Measurements from ENCODE around the gene PLAAT2. TPM values are rescaled to one million over a fixed set of nuclear protein-coding genes. Genes with fewer than 3 reads are reported as not detected.
"Not testable (repeated sequence)": the region's sequence is repeated elsewhere in the genome, so short reads cannot be mapped to it uniquely, and the experiment has no call there.

PLAAT2 gene
- total RNA-seq, 2 experiments from 2014 or later: 0.73 to 1.3 TPM

GRCh38 chr11:63551091-63551888 lies 11.9 kb downstream of the PLAAT2 start:
- ATAC-seq: peak; percentile 21
- H3K36me3 Mint-ChIP-seq: peaks cover 13% of the 10 kb centered on the region
- no peaks in the 10 kb centered on the region for H3K9me3 Mint-ChIP-seq (ENCODE audit: low read depth)
- H3K4me1 Mint-ChIP-seq: peaks cover 51% of the 10 kb centered on the region
- no peaks in the 10 kb centered on the region for H3K27me3 Mint-ChIP-seq
- CTCF ChIA-PET: interaction anchor here (0.9 to 4.3 kb wide), 15 partner anchors 8 to 286 kb away, joined by 3 to 46 read pairs (median 5); partner anchors contain the start of genes ATL3, PLAAT2 and PLAAT4
- peak; percentile 67 for DNase-seq
- H3K27ac Mint-ChIP-seq: peak overlapping the region; percentile 88
- peak overlapping the region; percentile 65 for H3K4me3 Mint-ChIP-seq

GRCh38 chr11:63550156-63550700 lies 13.0 kb downstream of the PLAAT2 start:
- DNase-seq; ATAC-seq; H3K4me3 Mint-ChIP-seq; H3K9me3 Mint-ChIP-seq (ENCODE audit: low read depth); H3K27me3 Mint-ChIP-seq; H3K27ac Mint-ChIP-seq: not testable (repeated sequence)
- CTCF ChIA-PET: interaction anchor here (1.7 kb wide), 1 partner anchor 17 kb away, joined by 4 read pairs; no protein-coding TSS in a partner anchor
- H3K4me1 Mint-ChIP-seq: peaks cover 46% of the 10 kb centered on the region
- H3K36me3 Mint-ChIP-seq: peaks cover 18% of the 10 kb centered on the region

- H3K4me3 Mint-ChIP-seq: no peak overlapping the region
- no peak overlapping the region for H3K27ac Mint-ChIP-seq
- H3K4me1 Mint-ChIP-seq: peaks cover 41% of the 10 kb centered on the region
- CTCF ChIA-PET: interaction anchor here (0.9 kb wide), 1 partner anchor 12 kb away, joined by 3 read pairs; no protein-coding TSS in a partner anchor
- H3K27me3 Mint-ChIP-seq: no peaks in the 10 kb centered on the region
- no peaks in the 10 kb centered on the region for H3K9me3 Mint-ChIP-seq (ENCODE audit: low read depth)
- DNase-seq: no peak
- H3K36me3 Mint-ChIP-seq: peaks cover 26% of the 10 kb centered on the region
- ATAC-seq: no peak
Measured at GRCh38 chr11:63549411-63549810, 13.8 kb downstream of the PLAAT2 start.

GRCh38 chr11:63548178-63548577 lies 15.0 kb downstream of the PLAAT2 start:
- Mint-ChIP-seq H3K9me3 (ENCODE audit: low read depth) (no peaks in the 10 kb centered on the region), H3K27me3 (no peaks in the 10 kb centered on the region), H3K4me3 (no peak overlapping the region), H3K4me1 (peaks cover 29% of the 10 kb centered on the region), H3K27ac (no peak overlapping the region), H3K36me3 (peaks cover 31% of the 10 kb centered on the region)
- ATAC-seq (no peak), DNase-seq (no peak)
- CTCF ChIA-PET: no interaction called here

GRCh38 chr11:63547061-63547460 lies 16.1 kb downstream of the PLAAT2 start:
- H3K36me3 Mint-ChIP-seq: peaks cover 32% of the 10 kb centered on the region
- no peaks in the 10 kb centered on the region for H3K27me3 Mint-ChIP-seq
- H3K9me3 Mint-ChIP-seq (ENCODE audit: low read depth): no peaks in the 10 kb centered on the region
- H3K4me3 Mint-ChIP-seq: no peak overlapping the region
- no peak overlapping the region for H3K27ac Mint-ChIP-seq
- peaks cover 21% of the 10 kb centered on the region for H3K4me1 Mint-ChIP-seq
- DNase-seq (no peak), ATAC-seq (no peak)
- CTCF ChIA-PET: interaction anchor here (0.7 to 1.1 kb wide), 3 partner anchors 10 to 220 kb away, joined by 3 read pairs; partner anchors contain the start of gene PLAAT4

- Mint-ChIP-seq H3K4me3 (no peak overlapping the region), H3K36me3 (peaks cover 36% of the 10 kb centered on the region), H3K9me3 (ENCODE audit: low read depth) (no peaks in the 10 kb centered on the region), H3K27me3 (no peaks in the 10 kb centered on the region), H3K4me1 (peaks cover 10% of the 10 kb centered on the region), H3K27ac (no peak overlapping the region)
- ATAC-seq (no peak), DNase-seq (no peak)
- CTCF ChIA-PET: interaction anchor here (0.5 to 1.7 kb wide), 2 partner anchors 8 to 20 kb away, joined by 3 to 4 read pairs; no protein-coding TSS in a partner anchor
Measured at GRCh38 chr11:63543711-63544110, 19.5 kb downstream of the PLAAT2 start.

- H3K4me3 Mint-ChIP-seq; H3K27ac Mint-ChIP-seq; H3K27me3 Mint-ChIP-seq; ATAC-seq; DNase-seq; H3K9me3 Mint-ChIP-seq (ENCODE audit: low read depth): not testable (repeated sequence)
- Mint-ChIP-seq H3K36me3 (peaks cover 31% of the 10 kb centered on the region), H3K4me1 (peaks cover 22% of the 10 kb centered on the region)
- CTCF ChIA-PET: interaction anchor here (1.7 kb wide), 1 partner anchor 9 kb away, joined by 4 read pairs; no protein-coding TSS in a partner anchor
Measured at GRCh38 chr11:63542506-63542905, 20.7 kb downstream of the PLAAT2 start.

GRCh38 chr11:63537293-63538101 lies 25.7 kb downstream of the PLAAT2 start:
- peaks cover 66% of the 10 kb centered on the region for H3K4me1 Mint-ChIP-seq
- DNase-seq: peak; percentile 51
- no peaks in the 10 kb centered on the region for H3K27me3 Mint-ChIP-seq
- ATAC-seq: peak; percentile 6
- CTCF ChIA-PET: interaction anchor here (0.9 to 4.4 kb wide), 18 partner anchors 8 to 945 kb away, joined by 3 to 46 read pairs (median 5); partner anchors contain the start of genes PLAAT5 and ZFTA
- peak overlapping the region; percentile 83 for H3K4me3 Mint-ChIP-seq
- no peaks in the 10 kb centered on the region for H3K9me3 Mint-ChIP-seq (ENCODE audit: low read depth)
- peak overlapping the region; percentile 95 for H3K27ac Mint-ChIP-seq
- H3K36me3 Mint-ChIP-seq: peaks cover 7% of the 10 kb centered on the region

- ATAC-seq (peak; percentile 50), DNase-seq (peak; percentile 58)
- Mint-ChIP-seq H3K27me3 (no peaks in the 10 kb centered on the region), H3K36me3 (peaks cover 7% of the 10 kb centered on the region), H3K27ac (peak within 1 kb of the TSS; percentile 95), H3K9me3 (ENCODE audit: low read depth) (no peaks in the 10 kb centered on the region), H3K4me1 (peaks cover 71% of the 10 kb centered on the region), H3K4me3 (peak within 1 kb of the TSS; percentile 83)
- CTCF ChIA-PET: interaction anchor here (0.7 to 4.4 kb wide), 20 partner anchors 9 to 945 kb away, joined by 3 to 46 read pairs (median 5); partner anchors contain the start of genes PLAAT5 and ZFTA
Measured at GRCh38 chr11:63536669-63537292, 26.4 kb downstream of the PLAAT2 start, which contains the start of gene PLAAT4. PLAAT4 (plus strand) TSS chr11:63536808; CDS start chr11:63536869, 61 bp downstream.

- Mint-ChIP-seq H3K4me1 (peaks cover 75% of the 10 kb centered on the region), H3K9me3 (ENCODE audit: low read depth) (no peaks in the 10 kb centered on the region), H3K36me3 (peaks cover 4% of the 10 kb centered on the region), H3K27me3 (no peaks in the 10 kb centered on the region), H3K27ac (peak overlapping the region; percentile 95), H3K4me3 (peak overlapping the region; percentile 83)
- CTCF ChIA-PET: interaction anchor here (1.1 to 4.4 kb wide), 9 partner anchors 10 to 232 kb away, joined by 3 to 46 read pairs (median 9); partner anchors contain the start of genes PLAAT5 and ZFTA
- peak; percentile 90 for DNase-seq
- ATAC-seq: peak; percentile 56
Measured at GRCh38 chr11:63535734-63536133, 27.4 kb downstream of the PLAAT2 start.

- peak; percentile 73 for DNase-seq
- Mint-ChIP-seq H3K27me3 (no peaks in the 10 kb centered on the region), H3K4me1 (peaks cover 74% of the 10 kb centered on the region), H3K9me3 (ENCODE audit: low read depth) (no peaks in the 10 kb centered on the region), H3K36me3 (peaks cover 4% of the 10 kb centered on the region), H3K4me3 (peak overlapping the region; percentile 83), H3K27ac (peak overlapping the region; percentile 95)
- CTCF ChIA-PET: interaction anchor here (1.0 to 3.3 kb wide), 5 partner anchors 17 to 233 kb away, joined by 3 to 23 read pairs (median 9); partner anchors contain the start of gene ZFTA
- peak; percentile 48 for ATAC-seq
Measured at GRCh38 chr11:63534895-63535461, 28.2 kb downstream of the PLAAT2 start.

- H3K27ac Mint-ChIP-seq: peak overlapping the region; percentile 79
- no peak overlapping the region for H3K4me3 Mint-ChIP-seq
- H3K4me1 Mint-ChIP-seq: peaks cover 77% of the 10 kb centered on the region
- no peaks in the 10 kb centered on the region for H3K27me3 Mint-ChIP-seq
- CTCF ChIA-PET: interaction anchor here (1.0 to 1.6 kb wide), 2 partner anchors 18 to 234 kb away, joined by 3 to 4 read pairs; no protein-coding TSS in a partner anchor
- H3K36me3 Mint-ChIP-seq: peaks cover 3% of the 10 kb centered on the region
- no peaks in the 10 kb centered on the region for H3K9me3 Mint-ChIP-seq (ENCODE audit: low read depth)
- DNase-seq: no peak
- ATAC-seq: no peak
Measured at GRCh38 chr11:63534076-63534475, 29.1 kb downstream of the PLAAT2 start.

All from activated CD8-positive, alpha-beta memory T cell treated with anti-CD3 and anti-CD28 coated beads, Interleukin-2, amount 10 ng/mL, durations not matched to agents 7 days and 5 days (primary cell).